ENCODE results near the gene PNPLA8. TPM values are rescaled to one million over a fixed set of nuclear protein-coding genes. Genes with fewer than 3 reads are reported as not detected.
A peak's percentile ranks its signal among the peaks of the same experiment; 100 is the strongest.
"Not testable (repeated sequence)": the region's sequence is repeated elsewhere in the genome, so short reads cannot be mapped to it uniquely, and the experiment has no call there.

PNPLA8 gene
- total RNA-seq, 1 experiment from 2014 or later, result 31.3 TPM

- no TSS peak for BruUV-seq (replicated peaks)
- Histone ChIP-seq H4K20me1 (ENCODE audit: insufficient read depth) (no peaks in the 10 kb centered on the region), H3K9me3 (ENCODE audit: insufficient read depth, low read depth) (peaks cover 9% of the 10 kb centered on the region; the same call in 1 of the 2 replicates), H3K9me2 (ENCODE audit: insufficient read depth) (no peaks in the 10 kb centered on the region), H3K79me2 (ENCODE audit: low read depth) (no peaks in the 10 kb centered on the region), H3K4me1 (replicated peaks; ENCODE audit: insufficient read depth) (no peaks in the 10 kb centered on the region), H2AFZ (no peak overlapping the region), H3K36me3 (ENCODE audit: low read depth) (no peaks in the 10 kb centered on the region; the same call in 1 of the 2 replicates), H3F3A (ENCODE audit: insufficient read depth, low read depth) (no peaks in the 10 kb centered on the region), H3K4me3 (no peak overlapping the region), H3K27ac (no peak overlapping the region), H3K4me2 (no peak overlapping the region), H3K27me3 (ENCODE audit: insufficient read depth, low read depth) (no peaks in the 10 kb centered on the region)
- ChIA-PET CTCF (no interaction called here), POLR2A (ENCODE audit: unreplicated experiment) (no interaction called here)
- TF ChIP-seq CTCF (conservative IDR thresholded peaks at IDR 0.05) (no peak), EZH2 (IDR thresholded peaks at IDR 0.05; ENCODE audit: low read depth) (no peak)
- intact Hi-C loops (cut with micrococcal nuclease; ENCODE audit: unreplicated experiment), result no loop called here
- DNase-seq, result no peak
Measured at GRCh38 chr7:108557617-108558016, 31.7 kb upstream of the PNPLA8 start.

- Histone ChIP-seq H3K79me2 (ENCODE audit: low read depth) (no peaks in the 10 kb centered on the region), H3K27ac (no peak overlapping the region), H3K36me3 (ENCODE audit: low read depth) (no peaks in the 10 kb centered on the region; the same call in 1 of the 2 replicates), H4K20me1 (ENCODE audit: insufficient read depth) (no peaks in the 10 kb centered on the region), H3K4me1 (replicated peaks; ENCODE audit: insufficient read depth) (no peaks in the 10 kb centered on the region), H3K9me3 (ENCODE audit: insufficient read depth, low read depth) (peaks cover 9% of the 10 kb centered on the region; the same call in 1 of the 2 replicates), H3K4me2 (no peak overlapping the region), H3K4me3 (no peak overlapping the region), H3F3A (ENCODE audit: insufficient read depth, low read depth) (no peaks in the 10 kb centered on the region), H3K27me3 (ENCODE audit: insufficient read depth, low read depth) (no peaks in the 10 kb centered on the region), H2AFZ (no peak overlapping the region), H3K9me2 (ENCODE audit: insufficient read depth) (no peaks in the 10 kb centered on the region)
- intact Hi-C loops (cut with micrococcal nuclease; ENCODE audit: unreplicated experiment), result no loop called here
- no peak for DNase-seq
- TF ChIP-seq EZH2 (IDR thresholded peaks at IDR 0.05; ENCODE audit: low read depth) (no peak), CTCF (conservative IDR thresholded peaks at IDR 0.05) (no peak)
- BruUV-seq (replicated peaks), result no TSS peak
- ChIA-PET POLR2A (ENCODE audit: unreplicated experiment) (no interaction called here), CTCF (no interaction called here)
Measured at GRCh38 chr7:108557191-108557590, 31.3 kb upstream of the PNPLA8 start.

GRCh38 chr7:108556665-108557064 lies 30.7 kb upstream of the PNPLA8 start:
- H3K9me2 ChIP-seq (ENCODE audit: insufficient read depth); H2AFZ ChIP-seq; DNase-seq; H3K27me3 ChIP-seq (ENCODE audit: insufficient read depth, low read depth); H3K4me2 ChIP-seq; BruUV-seq (replicated peaks); CTCF ChIA-PET; H4K20me1 ChIP-seq (ENCODE audit: insufficient read depth); intact Hi-C loops (cut with micrococcal nuclease; ENCODE audit: unreplicated experiment); POLR2A ChIA-PET (ENCODE audit: unreplicated experiment); H3K4me3 ChIP-seq; H3K4me1 ChIP-seq (replicated peaks; ENCODE audit: insufficient read depth); H3K79me2 ChIP-seq (ENCODE audit: low read depth); H3K9me3 ChIP-seq (ENCODE audit: insufficient read depth, low read depth); H3K36me3 ChIP-seq (ENCODE audit: low read depth); H3K27ac ChIP-seq; H3F3A ChIP-seq (ENCODE audit: insufficient read depth, low read depth): not testable (repeated sequence)

GRCh38 chr7:108548141-108548896 lies 22.4 kb upstream of the PNPLA8 start:
- H3K4me3 ChIP-seq; H3K9me2 ChIP-seq (ENCODE audit: insufficient read depth); BruUV-seq (replicated peaks); H3K9me3 ChIP-seq (ENCODE audit: insufficient read depth, low read depth); H3K4me1 ChIP-seq (replicated peaks; ENCODE audit: insufficient read depth); H3K79me2 ChIP-seq (ENCODE audit: low read depth); H3K4me2 ChIP-seq; H3K27ac ChIP-seq; intact Hi-C loops (cut with micrococcal nuclease; ENCODE audit: unreplicated experiment); DNase-seq; POLR2A ChIA-PET (ENCODE audit: unreplicated experiment); H3K36me3 ChIP-seq (ENCODE audit: low read depth); H3K27me3 ChIP-seq (ENCODE audit: insufficient read depth, low read depth); H3F3A ChIP-seq (ENCODE audit: insufficient read depth, low read depth); H4K20me1 ChIP-seq (ENCODE audit: insufficient read depth): not testable (repeated sequence)
- H2AFZ ChIP-seq, result 0 out of 2 replicates have a peak overlapping the region, but pooled peaks have one; percentile 27
- CTCF ChIA-PET, result interaction anchor here (0.6 kb wide), 1 partner anchor 89 kb away, joined by 8 read pairs; no protein-coding TSS in a partner anchor
